ENCODE results near the gene NTN3.
"Not testable (repeated sequence)": the region's sequence is repeated elsewhere in the genome, so short reads cannot be mapped to it uniquely, and the experiment has no call there.

NTN3 gene

DNA sequence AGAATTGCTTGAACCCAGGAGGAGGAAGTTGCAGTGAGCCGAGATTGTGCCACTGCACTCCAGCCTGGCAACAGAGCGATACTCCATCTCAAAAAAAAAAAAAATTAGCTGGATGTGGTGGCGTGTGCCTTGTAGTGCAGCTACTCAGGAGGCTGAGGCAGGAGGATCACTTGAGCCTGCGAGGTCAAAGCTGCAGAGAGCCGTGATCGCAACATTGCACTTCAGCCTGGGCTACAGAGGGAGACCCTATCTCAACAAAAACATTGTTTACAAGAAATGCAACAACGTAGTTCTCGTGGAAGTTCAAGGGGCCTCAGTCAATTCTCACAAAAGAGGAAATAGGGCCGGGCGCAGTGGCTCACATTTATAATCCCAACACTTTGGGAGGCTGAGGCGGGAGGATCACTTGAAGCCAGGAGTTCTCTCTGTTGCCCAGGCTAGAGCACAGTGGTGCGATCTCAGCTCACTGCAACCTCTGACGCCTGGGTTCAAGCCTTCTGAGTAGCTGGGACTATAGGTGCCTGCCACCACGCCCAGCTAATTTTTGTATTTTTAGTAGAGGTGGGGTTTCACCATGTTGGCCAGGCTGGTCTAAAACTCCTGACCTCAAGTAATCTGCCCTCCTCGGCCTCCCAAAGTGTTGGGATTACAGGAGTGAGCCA lies 29.8 kb upstream of the NTN3 start:
- not testable (repeated sequence) for DNase-seq

GRCh38 chr16:2443555-2443954 lies 27.5 kb upstream of the NTN3 start:
- DNase-seq, result no peak

DNA sequence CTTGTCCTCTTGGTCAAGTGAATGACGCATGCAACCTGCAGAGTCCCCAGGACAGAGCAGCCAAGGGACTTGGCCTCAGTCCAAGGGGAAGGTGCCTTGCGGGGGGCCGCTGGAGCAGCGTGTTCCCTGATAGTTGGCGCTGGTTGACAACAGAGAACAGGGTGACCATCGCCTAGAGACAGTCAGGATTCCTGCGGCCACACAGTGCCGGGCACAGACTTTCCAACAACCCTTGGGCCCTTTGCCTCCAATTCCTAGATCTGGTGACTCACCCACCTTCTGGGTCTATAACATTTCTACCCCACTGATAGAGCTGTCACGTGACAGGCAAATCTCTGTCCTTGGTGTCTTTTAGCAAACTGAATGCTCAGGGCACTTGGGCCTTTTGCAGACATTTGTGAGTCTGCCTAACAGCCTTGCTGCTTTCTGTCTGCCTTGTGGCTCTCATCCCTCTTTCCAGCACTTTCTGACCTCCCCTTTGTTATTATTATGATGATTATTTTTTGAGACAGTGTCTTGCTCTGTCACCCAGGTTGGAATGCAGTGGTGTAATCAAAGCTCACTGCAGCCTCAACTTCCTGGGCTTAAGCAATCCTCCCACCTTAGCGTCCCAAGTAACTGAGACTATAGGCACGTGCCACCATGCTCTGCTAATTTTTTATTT lies 23.0 kb upstream of the NTN3 start:
- DNase-seq, result no peak

DNA sequence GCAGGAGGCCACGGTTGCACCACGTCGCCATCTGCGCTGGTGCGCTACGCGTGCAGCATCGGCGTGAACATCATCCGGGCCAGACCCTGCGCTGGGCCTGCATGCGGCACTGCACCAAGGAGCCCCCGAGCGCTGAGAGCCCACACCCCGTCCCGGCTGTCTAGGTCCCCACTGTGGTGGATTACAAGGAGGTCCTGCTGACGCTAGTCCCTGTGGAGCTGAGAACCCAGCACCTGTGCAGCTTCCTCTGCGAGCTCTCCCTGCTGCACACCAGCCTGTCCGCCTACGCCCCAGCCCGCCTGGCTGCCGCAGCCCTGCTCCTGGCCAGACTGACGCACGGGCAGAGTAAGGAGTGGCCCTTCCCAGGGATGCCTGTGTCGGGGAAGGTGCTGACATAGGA lies 22.0 kb upstream of the NTN3 start:
- no peak for DNase-seq

DNA sequence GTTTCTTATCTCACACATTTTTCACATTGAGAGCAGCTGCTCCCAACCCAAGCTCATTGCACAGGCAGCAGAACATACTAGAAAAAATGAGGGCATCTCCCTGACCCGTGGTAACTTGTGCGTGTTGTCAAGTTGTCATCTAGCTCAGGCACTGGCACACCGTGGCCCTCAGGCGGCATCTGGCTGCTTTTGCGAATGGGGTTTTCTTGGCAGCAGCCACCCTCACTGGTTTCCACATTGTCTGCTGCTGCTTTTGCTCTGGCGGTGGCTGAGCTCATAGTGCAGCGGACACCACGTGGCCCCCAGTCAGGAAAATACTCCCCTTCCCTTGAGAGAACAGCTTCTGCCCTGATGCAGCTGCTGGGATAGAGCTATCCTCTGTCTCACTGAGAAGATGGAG lies 20.6 kb upstream of the NTN3 start:
- no peak for DNase-seq

DNA sequence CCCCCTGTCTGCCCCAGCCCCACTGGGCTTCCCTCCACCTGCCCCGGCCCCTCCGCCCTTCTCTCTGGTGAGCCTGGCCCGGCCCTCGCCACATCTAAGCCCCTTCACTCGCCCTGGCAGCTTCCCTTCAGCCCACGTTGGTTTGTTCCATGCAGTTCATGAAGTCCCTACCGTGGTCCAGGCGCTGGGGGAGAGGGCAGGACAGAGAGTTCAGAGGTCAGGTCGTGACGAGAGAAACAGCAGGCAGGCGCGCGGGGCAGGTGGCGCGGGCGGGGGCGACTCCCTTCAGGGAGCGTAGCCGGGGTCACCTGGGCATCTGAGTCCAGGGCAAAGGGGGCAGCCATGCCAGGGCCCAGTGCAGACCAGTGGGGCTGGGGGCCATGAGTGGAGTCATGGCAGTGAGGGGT lies 20.1 kb upstream of the NTN3 start:
- no peak for DNase-seq

DNA sequence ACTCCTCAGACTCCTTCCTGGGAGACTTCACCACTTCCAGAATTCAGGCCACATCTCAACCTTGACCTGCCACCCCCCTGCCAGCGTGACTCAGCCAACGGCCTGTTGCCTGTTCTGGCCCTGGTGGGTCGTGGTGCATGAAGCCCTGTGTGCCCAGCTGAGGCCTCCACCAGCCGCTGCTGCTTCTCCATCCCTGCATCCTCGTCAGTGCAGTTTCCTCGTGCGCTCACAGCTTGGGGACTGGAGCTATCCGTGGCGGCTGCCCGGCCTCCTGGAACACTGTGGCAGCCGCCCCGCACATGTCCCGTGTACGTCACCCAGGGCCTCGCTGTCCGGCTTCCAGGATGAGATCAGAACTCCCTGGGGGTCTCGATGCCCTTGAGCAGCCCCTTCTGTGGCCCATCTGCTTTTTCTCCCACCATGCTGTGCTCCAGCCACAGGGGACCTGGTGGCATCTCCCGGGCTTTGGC lies 19.2 kb upstream of the NTN3 start:
- DNase-seq, result no peak

- DNase-seq, result no peak
Observed at GRCh38 chr16:2452650-2453049, 18.4 kb upstream of the NTN3 start.

DNA sequence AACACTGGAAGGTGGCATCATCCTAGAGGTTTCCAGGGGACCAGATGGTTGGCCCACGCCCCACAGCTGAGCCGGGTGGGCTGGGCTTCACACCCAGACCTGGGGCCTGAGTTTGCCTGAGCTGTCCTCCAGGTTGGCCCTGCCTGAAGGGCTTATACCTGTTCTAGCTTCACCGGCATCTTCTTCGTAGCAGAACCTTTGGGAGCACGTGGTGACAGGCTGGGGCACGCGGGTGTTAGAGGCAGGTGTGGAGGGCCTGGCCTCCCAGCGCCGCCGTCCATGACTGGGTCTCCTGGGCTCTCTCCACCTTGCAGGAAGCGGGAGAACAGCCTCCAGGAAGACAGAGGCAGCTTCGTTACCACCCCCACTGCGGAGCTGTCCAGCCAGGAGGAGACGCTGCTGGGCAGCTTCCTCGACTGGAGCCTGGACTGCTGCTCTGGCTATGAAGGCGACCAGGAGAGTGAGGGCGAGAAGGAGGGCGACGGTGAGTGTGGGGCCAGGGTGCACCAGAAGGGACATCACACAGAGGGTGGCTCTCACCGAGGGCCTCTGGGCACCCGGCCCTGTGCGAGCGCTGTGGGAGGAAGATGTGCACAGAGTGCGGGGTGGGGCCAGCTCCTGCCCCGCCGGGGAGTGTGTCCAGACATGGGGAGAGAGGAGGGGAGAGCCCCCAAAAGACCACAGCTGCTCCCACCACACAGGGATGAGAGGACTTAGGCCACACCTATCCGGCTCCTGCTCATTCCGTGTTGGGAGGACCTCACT lies 15.8 kb upstream of the NTN3 start:
- DNase-seq, result no peak

DNA sequence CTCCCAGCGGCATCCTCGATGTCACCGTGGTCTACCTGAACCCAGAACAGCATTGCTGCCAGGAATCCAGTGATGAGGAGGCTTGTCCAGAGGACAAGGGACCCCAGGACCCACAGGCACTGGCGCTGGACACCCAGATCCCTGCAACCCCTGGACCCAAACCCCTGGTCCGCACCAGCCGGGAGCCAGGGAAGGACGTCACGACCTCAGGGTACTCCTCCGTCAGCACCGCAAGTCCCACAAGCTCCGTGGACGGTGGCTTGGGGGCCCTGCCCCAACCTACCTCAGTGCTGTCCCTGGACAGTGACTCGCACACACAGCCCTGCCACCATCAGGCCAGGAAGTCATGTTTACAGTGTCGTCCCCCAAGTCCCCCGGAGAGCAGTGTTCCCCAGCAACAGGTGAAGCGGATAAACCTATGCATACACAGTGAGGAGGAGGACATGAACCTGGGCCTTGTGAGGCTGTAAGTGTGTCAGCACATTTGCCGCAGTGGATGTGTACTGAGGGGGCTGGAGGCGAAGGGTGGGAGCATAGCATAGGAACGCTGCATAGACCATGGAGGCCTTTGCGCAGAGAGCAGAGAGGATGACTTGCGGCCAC lies 14.4 kb upstream of the NTN3 start:
- DNase-seq, result no peak

GRCh38 chr16:2457267-2457666 lies 13.8 kb upstream of the NTN3 start:
- DNase-seq, result no peak

DNA sequence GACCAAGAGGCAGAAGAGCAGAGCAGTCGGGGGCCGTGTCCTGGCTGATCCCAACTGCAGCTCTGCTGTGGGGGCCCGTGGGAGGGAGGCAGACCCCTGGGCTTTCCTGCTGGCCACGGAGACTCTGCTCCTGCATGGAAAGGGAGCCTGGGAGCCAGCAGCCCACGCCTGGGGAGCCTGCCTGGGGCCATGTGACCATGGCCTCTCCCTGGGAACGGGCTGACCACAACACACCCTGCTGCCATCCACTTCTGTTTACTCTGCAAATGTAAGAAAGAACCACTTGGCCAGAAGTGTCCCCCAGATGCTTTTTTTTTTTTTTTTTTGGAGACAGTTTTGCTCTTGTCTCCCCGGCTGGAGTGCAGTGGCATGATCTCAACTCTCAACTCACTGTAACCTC lies 13.2 kb upstream of the NTN3 start:
- no peak for DNase-seq

GRCh38 chr16:2458887-2459646 lies 12.0 kb upstream of the NTN3 start:
- no peak for DNase-seq

GRCh38 chr16:2459647-2460390 lies 11.3 kb upstream of the NTN3 start, which contains the start of gene TEDC2:
TSS of gene TEDC2 (plus strand) at chr16:2460109. CDS start at chr16:2460145, 36 bp downstream.
- peak; percentile 93 for DNase-seq

DNA sequence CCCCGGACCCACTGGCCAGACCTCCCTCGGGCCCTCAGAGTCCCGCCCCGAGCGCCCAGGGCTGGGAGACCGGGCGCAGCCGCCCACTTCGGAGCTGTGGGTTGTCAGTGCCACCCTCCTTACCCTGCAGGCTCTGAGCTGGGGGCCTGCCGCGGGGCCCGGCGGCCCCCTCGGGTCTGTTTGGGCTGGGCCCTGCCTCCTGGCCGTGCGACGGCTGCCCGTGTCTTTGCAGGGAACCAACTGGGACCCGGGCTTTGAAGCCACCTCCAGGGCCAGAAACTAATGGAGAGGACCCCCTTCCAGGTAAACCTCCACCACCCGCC lies 10.7 kb upstream of the NTN3 start:
- no peak for DNase-seq

GRCh38 chr16:2460916-2461315 lies 10.2 kb upstream of the NTN3 start:
- DNase-seq, result no peak

- no peak for DNase-seq
Observed at GRCh38 chr16:2462031-2462866, 8.8 kb upstream of the NTN3 start.

GRCh38 chr16:2464333-2464732 lies 6.8 kb upstream of the NTN3 start:
- DNase-seq, result no peak

DNA sequence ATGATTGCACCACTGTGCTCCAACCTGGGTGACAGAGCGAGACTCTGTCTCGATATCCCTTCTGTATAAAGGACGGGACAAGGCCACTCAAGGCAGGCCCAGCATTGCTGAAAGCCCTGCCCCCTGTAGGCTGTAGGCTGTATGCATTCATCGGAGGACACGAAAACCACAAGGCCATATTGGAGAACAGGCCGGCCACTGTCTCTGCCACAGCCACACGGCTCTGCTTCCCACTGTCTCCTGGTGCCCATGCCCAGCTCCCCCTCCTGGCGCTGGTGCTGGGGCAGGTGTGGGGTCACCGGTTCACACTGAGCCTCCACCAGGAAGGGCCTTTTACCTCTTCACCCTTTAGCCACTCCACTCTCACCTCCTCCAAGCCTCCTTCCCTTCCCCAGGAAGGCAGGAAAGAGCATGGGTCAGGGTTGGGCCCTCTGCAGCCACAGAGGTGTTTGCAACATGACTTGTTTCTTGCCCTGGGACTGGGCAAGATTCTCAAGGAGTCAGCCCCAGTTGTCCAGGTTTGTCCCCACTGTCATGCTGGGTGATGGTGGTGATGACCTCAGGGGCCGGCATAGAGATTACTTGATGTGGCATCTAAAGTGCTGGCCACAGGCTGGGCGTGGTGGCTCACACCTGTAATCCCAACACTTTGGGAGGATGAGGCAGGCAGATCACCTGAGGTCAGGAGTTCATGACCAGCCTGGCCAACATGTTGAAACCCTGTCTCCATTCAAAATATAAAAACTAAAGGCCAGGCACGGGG lies 5.3 kb upstream of the NTN3 start:
- no peak for DNase-seq

All from T1000 (cell line).